ENCODE results near the gene MPP1.

- TF ChIP-seq CTCF (conservative IDR thresholded peaks at IDR 0.05; ENCODE audit: low read length) = no peak
- TF ChIP-seq EZH2phosphoT487 (IDR thresholded peaks at IDR 0.05; ENCODE audit: borderline replicate concordance) = no peak
Measured at GRCh38 chrX:154805696-154806091, 409 bp upstream of the MPP1 start.

Measured in Loucy (cell line).